ENCODE measurements around the gene GRM7.

DNA sequence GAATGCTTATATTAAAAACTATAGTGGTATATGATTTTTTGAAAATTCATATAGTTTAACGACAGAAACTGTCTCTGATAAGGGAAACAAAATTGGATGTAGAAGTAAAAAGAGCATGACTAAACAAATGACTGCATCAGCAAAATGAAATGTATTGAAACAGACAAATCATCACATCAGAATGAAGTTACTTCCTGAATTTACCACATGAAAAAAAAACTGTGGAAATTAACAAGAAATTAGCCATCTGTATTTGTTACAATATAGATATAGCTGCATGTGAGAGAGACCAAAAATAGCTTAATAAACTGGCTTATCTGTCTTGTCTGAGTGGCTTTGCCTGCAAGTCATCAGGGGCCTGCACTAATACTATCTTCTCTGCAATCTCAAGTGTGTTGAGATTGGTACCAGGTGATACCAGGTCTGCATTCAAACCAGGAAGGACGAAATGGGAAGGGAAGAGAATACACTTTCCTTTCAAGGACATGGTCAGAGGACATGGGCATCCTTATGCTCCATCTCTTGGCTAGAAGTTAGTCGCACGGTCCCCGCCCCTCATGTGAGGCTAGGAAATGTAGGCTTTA is 388.7 kb downstream of the GRM7 start:
- TF ChIP-seq CTCF (IDR thresholded peaks at IDR 0.05; ENCODE audit: low read depth, low read length, poor library complexity, severe bottlenecking) (no peak), EZH2phosphoT487 (IDR thresholded peaks at IDR 0.05; ENCODE audit: borderline replicate concordance, low read length) (no peak)

Measured in DOHH2 (cell line).